ENCODE results near the gene ICE1. TPM values are rescaled to one million over a fixed set of nuclear protein-coding genes. Genes with fewer than 3 reads are reported as not detected.
A peak's percentile ranks its signal among the peaks of the same experiment; 100 is the strongest.

ICE1 gene
- total and polyA plus RNA-seq, 9 of the 15 experiments (the other 6 are each of a cell fraction or from before 2014, with no cell fraction given) = 4.9 to 47.4 (median 28.2) TPM

DNA sequence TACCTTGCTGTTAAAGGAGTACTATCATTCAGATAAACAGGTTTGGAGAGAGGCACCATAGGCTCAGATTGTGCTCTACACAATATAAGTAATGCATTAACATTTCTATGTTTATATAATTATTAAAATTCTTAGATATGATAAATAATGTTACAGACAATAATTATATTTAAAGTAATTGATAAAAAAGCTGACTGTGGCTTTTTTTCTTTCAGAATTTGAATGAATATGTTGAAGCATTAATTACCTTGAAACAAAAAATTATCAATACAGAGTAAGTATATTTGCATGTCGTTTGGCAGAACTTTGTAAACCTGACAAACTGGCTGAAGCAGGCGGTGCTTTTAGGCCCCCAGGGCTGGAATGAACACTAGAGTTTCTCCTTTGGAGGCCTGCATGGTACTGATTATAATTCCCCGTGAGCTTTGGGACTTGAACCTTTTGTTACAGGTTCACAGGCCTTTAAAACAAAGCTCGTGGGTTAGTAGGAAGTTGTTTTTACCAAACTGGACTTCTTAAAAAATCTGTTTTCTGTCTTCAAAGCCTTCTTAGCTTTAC is 13.8 kb downstream of the ICE1 start (continued):
- TF ChIP-seq, protein P1, sequence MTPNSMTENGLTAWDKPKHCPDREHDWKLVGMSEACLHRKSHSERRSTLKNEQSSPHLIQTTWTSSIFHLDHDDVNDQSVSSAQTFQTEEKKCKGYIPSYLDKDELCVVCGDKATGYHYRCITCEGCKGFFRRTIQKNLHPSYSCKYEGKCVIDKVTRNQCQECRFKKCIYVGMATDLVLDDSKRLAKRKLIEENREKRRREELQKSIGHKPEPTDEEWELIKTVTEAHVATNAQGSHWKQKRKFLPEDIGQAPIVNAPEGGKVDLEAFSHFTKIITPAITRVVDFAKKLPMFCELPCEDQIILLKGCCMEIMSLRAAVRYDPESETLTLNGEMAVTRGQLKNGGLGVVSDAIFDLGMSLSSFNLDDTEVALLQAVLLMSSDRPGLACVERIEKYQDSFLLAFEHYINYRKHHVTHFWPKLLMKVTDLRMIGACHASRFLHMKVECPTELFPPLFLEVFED (CRISPR knock-in tag; conservative IDR thresholded peaks at IDR 0.05) = no peak
- no peak for TF ChIP-seq ZNF778 (CRISPR knock-in tag; IDR thresholded peaks at IDR 0.05)
- no peak for TF ChIP-seq TAF9B (IDR thresholded peaks at IDR 0.05; ENCODE audit: partially characterized antibody)
- TF ChIP-seq, protein P2, sequence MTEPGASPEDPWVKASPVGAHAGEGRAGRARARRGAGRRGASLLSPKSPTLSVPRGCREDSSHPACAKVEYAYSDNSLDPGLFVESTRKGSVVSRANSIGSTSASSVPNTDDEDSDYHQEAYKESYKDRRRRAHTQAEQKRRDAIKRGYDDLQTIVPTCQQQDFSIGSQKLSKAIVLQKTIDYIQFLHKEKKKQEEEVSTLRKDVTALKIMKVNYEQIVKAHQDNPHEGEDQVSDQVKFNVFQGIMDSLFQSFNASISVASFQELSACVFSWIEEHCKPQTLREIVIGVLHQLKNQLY (CRISPR knock-in tag; conservative IDR thresholded peaks at IDR 0.05) = no peak

DNA sequence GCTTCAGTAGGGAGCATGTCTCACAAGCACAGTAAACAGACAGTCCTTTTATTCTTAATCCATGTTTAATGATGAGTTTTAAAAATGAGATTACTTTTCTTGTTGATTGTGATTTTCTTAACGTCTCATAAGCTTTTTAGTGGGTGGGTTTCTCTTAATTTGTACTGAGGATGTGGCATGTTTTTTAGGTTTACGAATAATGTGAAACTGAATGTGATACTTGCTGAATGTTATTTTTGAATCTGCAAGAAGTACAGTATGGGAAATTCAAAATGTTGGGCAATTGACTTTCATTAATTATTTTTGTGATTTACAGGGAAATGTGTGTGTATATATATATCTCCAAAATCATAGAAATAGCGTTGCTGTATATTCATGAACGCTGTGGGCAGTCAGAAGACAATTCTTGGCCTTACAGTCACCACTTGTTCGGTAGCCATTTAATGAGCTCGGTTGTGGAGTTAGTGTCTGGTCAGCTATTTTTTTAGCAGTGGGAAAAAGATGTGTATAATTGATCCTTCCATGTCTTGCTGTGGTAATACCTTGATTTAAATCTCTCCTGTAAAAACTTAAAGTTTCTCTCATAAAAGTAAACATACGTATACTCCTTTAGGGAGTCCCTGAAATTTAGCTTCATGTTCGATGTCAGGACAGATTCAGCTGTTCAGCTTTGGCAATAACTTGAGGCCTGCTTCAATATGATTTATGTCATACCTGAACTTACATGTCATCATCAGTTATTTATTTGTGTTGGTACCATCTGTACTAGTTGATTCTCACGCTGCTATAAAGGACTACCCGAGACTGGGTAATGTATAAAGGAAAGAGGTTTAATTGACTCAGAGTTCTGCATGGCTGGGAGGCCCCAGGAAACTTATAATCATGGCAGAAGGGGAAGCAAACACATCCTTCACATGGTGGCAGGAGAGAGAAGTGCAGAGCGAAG is 15.0 kb downstream of the ICE1 start:
- BruUV-seq (replicated peaks) = no TSS peak
- no peaks in the 10 kb centered on the region for H3K9me3 ChIP-seq (replicated peaks; ENCODE audit: control insufficient read depth, insufficient read depth, low read depth, low read length)
- in situ Hi-C loops (cut with MboI) = no loop called here
- no peak overlapping the region for H3K4me2 ChIP-seq (ENCODE audit: insufficient read depth, low read length)
- H3K4me3 ChIP-seq = no peak overlapping the region
- peaks cover 8% of the 10 kb centered on the region; the same call in 1 of the 2 replicates for H4K20me1 ChIP-seq (replicated peaks; ENCODE audit: control insufficient read depth, insufficient read depth, low read length)
- DNase-seq (ENCODE audit: extremely low read depth in 1 of 4, low spot score in 3 of 4) = no peak
- FAIRE-seq = no peak
- intact Hi-C loops (cut with micrococcal nuclease) = no loop called here
- no peaks in the 10 kb centered on the region for H3K27me3 ChIP-seq (ENCODE audit: control insufficient read depth in 2 of 2, insufficient read depth in 2 of 2, low read length in 2 of 2)
- peak; percentile 61; the same call in 1 of the 2 replicates for TF ChIP-seq ZNF316 (IDR thresholded peaks at IDR 0.05)
- TF ChIP-seq, protein P3, sequence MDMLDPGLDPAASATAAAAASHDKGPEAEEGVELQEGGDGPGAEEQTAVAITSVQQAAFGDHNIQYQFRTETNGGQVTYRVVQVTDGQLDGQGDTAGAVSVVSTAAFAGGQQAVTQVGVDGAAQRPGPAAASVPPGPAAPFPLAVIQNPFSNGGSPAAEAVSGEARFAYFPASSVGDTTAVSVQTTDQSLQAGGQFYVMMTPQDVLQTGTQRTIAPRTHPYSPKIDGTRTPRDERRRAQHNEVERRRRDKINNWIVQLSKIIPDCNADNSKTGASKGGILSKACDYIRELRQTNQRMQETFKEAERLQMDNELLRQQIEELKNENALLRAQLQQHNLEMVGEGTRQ (CRISPR knock-in tag; IDR thresholded peaks at IDR 0.05) = no peak
- peaks cover 0 to 11% of the 10 kb centered on the region in 2 experiments; a peak in 2 of 5 replicates for H3K4me1 ChIP-seq (replicated peaks in 1 of 2; ENCODE audit: control insufficient read depth in 2 of 2, insufficient read depth in 2 of 2, low read length in 2 of 2)
- 87% methylated on average over 11 of the region's 11 CpGs for WGBS (ENCODE audit: insufficient coverage, low coverage, missing lambda C conversion rate)
- CTCF ChIA-PET (ENCODE audit: low intra/inter-chr PET ratio) = no interaction called here
- POLR2A ChIA-PET = interaction anchor here (1.0 kb wide), 1 partner anchor 15 kb away, joined by 4 read pairs; the partner anchor contains the start of gene ICE1
- H3K36me3 ChIP-seq (ENCODE audit: control insufficient read depth, insufficient read depth, low read length) = peaks cover 61% of the 10 kb centered on the region
- no peak overlapping the region for H3K9ac ChIP-seq (ENCODE audit: insufficient read depth in 1 of 2, low read depth in 2 of 2, low read length in 2 of 2)
- no peak overlapping the region for H3K27ac ChIP-seq (ENCODE audit: extremely low read depth, low read depth, low read length)
- H3K9me1 ChIP-seq (ENCODE audit: control insufficient read depth, insufficient read depth, low read length) = no peaks in the 10 kb centered on the region
- H2AFZ ChIP-seq (ENCODE audit: low read depth, low read length) = no peak overlapping the region
- H3K79me2 ChIP-seq (ENCODE audit: control insufficient read depth, insufficient read depth, low read length) = peaks cover 38% of the 10 kb centered on the region
- ATAC-seq = no peak

Data from K562 (cell line).